Measurements from ENCODE around the gene SCO2.

DNA sequence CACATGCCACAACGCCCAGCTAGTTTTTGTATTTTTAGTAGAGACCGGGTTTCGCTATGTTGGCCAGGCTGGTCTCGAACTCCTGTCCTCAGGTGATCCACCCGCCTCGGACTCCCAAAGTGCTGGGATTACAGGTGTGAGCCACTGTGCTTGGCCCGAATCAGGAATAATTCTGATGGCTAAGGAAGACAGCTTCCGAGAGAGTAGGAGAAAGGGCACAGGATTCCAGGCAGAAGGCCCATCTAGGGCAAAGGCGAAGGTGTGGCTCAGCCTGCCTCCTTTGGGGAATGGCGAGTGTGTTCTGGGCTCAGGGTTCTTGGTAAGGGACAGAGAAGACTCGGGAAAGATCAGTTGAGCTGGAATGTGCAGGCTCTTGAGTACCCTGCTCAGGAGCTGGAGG is 38.9 kb upstream of the SCO2 start:
- TF ChIP-seq E2F1 (CRISPR knock-in tag; IDR thresholded peaks at IDR 0.05) = no peak
- no peak for TF ChIP-seq POLR2A (IDR thresholded peaks at IDR 0.05; ENCODE audit: insufficient read depth in 1 of 2, low read depth in 2 of 2, low read length in 2 of 2)
- no peak for TF ChIP-seq ZNF710 (CRISPR knock-in tag; IDR thresholded peaks at IDR 0.05; ENCODE audit: borderline replicate concordance)
- TF ChIP-seq CTCF (CRISPR knock-in tag; IDR thresholded peaks at IDR 0.05) = no peak

Measured in HepG2 (cell line).